AG09319 (cell line): ENCODE data around the gene C1QTNF9B.

Source experiments
- DNase-seq: peaks from one replicate; pipeline ENCODE4 v3.0.0-alpha.2; 2010; ENCODE audit warnings: low read depth; ENCODE audit errors: extremely low read depth
- CTCF ChIP-seq: IDR thresholded peaks from 2 replicates; pipeline ENCODE4 v1.5.1; 2011; ENCODE audit warnings: low read depth, mild to moderate bottlenecking, inconsistent platforms, low read length, moderate library complexity

The C1QTNF9B gene

DNA sequence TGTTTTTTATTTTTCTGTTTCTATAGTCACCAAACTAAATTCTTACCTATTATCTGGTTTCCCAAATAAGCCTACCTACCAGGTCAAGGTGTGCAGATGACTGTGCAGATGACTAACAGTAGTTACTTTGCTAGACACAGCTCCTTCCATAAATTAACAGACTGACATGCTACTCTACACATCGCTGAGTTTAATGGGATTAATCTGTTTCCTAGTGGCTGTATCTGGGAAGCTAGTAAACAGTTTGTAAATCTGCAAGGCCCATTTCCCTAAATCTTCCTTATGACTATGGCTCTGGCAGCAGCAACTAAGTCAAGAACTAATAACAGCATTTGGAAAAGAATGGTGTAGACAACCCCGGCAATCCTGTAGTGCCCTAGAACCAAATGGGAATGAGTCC, 36.0 kb downstream of the C1QTNF9B start:
- DNase-seq, result no peak
- no peak for TF ChIP-seq CTCF

- no peak for DNase-seq
- TF ChIP-seq CTCF, result no peak
These were observed 37.4 kb downstream of the C1QTNF9B start for GRCh38 chr13:23859904-23860303.

- DNase-seq, result no peak
- TF ChIP-seq CTCF, result no peak
These were observed 37.8 kb downstream of the C1QTNF9B start for GRCh38 chr13:23859455-23859854.

DNA sequence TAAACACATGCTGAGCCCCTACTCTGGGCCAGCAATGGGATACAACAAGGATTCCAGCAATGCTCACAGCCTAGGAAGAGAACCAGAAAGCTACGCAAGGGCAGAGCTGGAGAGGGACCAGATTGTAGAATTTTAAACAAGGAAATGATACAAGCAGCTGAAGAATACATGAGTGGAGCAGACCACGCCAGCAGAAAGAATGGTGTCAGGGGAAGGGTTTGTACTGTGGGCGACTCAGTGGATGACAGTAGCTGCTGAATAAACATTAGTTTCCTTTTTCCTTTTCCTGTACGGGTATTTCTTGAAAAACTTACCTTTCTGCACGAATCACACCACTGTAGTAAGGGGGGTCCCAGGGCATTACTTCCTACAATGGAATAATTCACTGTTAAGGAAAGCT, 38.8 kb downstream of the C1QTNF9B start:
- DNase-seq, result no peak
- no peak for TF ChIP-seq CTCF

GRCh38 chr13:23856008-23856750, 41.1 kb downstream of the C1QTNF9B start:
- no peak for TF ChIP-seq CTCF
- DNase-seq, result no peak

- DNase-seq, result no peak
- TF ChIP-seq CTCF, result no peak
These were observed 41.9 kb downstream of the C1QTNF9B start for GRCh38 chr13:23855360-23855759.

- DNase-seq, result no peak
- no peak for TF ChIP-seq CTCF
These were observed 45.0 kb downstream of the C1QTNF9B start for GRCh38 chr13:23852351-23852750.
